ENCODE results near the gene MIPOL1.

DNA sequence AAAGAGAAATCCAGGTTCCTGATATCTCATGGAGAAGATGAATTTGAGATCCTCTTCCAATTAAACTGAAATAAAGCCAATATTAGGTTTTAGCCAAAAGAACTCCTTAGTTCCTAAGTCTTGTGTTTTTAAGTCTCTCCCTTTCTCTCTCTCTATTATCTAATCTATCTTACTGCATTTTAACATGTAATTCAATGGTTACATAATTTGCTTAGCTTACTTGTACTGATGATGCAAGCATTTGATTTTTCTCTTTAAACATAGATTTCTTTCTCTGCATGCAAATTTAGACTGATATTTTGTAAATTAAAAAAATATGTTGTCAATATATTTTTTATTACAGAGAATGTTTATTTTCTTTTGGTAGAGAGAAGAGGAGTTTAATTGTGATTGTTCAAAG lies 78.2 kb downstream of the MIPOL1 start:
- TF ChIP-seq, protein P1, sequence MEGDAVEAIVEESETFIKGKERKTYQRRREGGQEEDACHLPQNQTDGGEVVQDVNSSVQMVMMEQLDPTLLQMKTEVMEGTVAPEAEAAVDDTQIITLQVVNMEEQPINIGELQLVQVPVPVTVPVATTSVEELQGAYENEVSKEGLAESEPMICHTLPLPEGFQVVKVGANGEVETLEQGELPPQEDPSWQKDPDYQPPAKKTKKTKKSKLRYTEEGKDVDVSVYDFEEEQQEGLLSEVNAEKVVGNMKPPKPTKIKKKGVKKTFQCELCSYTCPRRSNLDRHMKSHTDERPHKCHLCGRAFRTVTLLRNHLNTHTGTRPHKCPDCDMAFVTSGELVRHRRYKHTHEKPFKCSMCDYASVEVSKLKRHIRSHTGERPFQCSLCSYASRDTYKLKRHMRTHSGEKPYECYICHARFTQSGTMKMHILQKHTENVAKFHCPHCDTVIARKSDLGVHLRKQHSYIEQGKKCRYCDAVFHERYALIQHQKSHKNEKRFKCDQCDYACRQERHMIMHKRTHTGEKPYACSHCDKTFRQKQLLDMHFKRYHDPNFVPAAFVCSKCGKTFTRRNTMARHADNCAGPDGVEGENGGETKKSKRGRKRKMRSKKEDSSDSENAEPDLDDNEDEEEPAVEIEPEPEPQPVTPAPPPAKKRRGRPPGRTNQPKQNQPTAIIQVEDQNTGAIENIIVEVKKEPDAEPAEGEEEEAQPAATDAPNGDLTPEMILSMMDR (IDR thresholded peaks at IDR 0.05), result no peak
- no peak for TF ChIP-seq POLR2A (IDR thresholded peaks at IDR 0.05)

Data from breast epithelium (tissue), 3 donors.